Pancreas (tissue), 10 donors: ENCODE results near the gene FXYD4. TPM values are rescaled to one million over a fixed set of nuclear protein-coding genes. Genes with fewer than 3 reads are reported as not detected.

ENCODE experiments used
- ATAC-seq, 4 donors: fragments of 200-7000 bp; cut with Tn5 transposase; one replicate each; pipeline versions ENCODE4 v1.8.0 to v1.9.1; 2020; ENCODE audit warnings: mild to moderate bottlenecking in 4 of 4, moderate library complexity in 4 of 4
- DNase-seq, 6 donors: peaks; one replicate each; pipeline ENCODE4 v3.0.0-alpha.2; 2020
- FAIRE-seq: peaks from 2 replicates; lab custom pipeline; 2012; peaks lifted over from hg19 to GRCh38; lab: Jason Lieb, UNC
- H3K27ac ChIP-seq, 4 donors: fragments of 200-600 bp; sonication (generic); 1 replicate in 3 of 4; 2 replicates in 1 of 4; pipeline versions ENCODE4 v1.5.0 to v1.8.0; 2020
- H3K27me3 ChIP-seq, 4 donors: fragments of 200-600 bp; one replicate each; pipeline ENCODE4 v1.8.0; 2021
- H3K36me3 ChIP-seq, 3 donors: fragments of 200-600 bp; sonication (generic) in 1 of 3; one replicate each; pipeline versions ENCODE4 v1.5.0 to v1.8.0; 2020 to 2021
- H3K4me1 ChIP-seq, 3 donors: fragments of 200-600 bp; one replicate each; pipeline ENCODE4 v1.8.0; 2021
- H3K4me3 ChIP-seq, 4 donors: fragments of 200-600 bp; sonication (generic) in 2 of 4; one replicate each; pipeline versions ENCODE4 v1.5.0 to v1.8.0; 2020 to 2021
- H3K9me3 ChIP-seq, 4 donors: fragments of 200-600 bp; one replicate each; pipeline ENCODE4 v1.8.0; 2021
- WGBS, 2 donors: extraction: QIAGEN DNeasy Blood & Tissue Kit; methylation state at CpG; one replicate each; pipeline ENCODE4 v1.1.7; 2013; 5-methylcytosine and 5-hydroxymethylcytosine counted together
- intact Hi-C, 3 donors: fragments of 100-400 bp; cut with DNase I; formaldehyde crosslinking; loops; one replicate each; pipeline versions ENCODE4 v1.11.1 to v1.14.2; 2022
- polyA plus RNA-seq, 2 donors: library from polyadenylated mRNA; stranded (reverse); fragments of 200-250 nt; gene quantifications; one replicate each; pipeline ENCODE4 v1.2.3, GENCODE V29; 2013
- total RNA-seq, 6 donors: library from RNA; stranded (reverse); fragmentation: NEBNext Ultra II Directional in 4 of 6; extraction: Animal tissue kit (Norgen Biotek cat#: 25700) in 4 of 6; gene quantifications; one replicate each; pipeline versions ENCODE4 v1.2.1 to v1.2.4, GENCODE V29; 2021 to 2023
- TF ChIP-seq, protein P1 (sequence below), 4 donors: fragments of 200-600 bp; sonication (generic) in 3 of 4; IDR thresholded peaks; one replicate each; pipeline versions ENCODE4 v1.5.0 to v1.8.0; 2021; ENCODE audit warnings: antibody characterized with exemption in 4 of 4
- donor health status: healthy with polysubstance abuse.
- donor health status: DM: no; HTN: no; CAD: no; lungs with moderate emphysema.
- donor health status: DM: no; HTN: no; CAD: no.
- donor health status: control.
- donor health status: control.
- donor health status: Bipolar disorder and iron deficiency.
- donor health status: DM: yes; HTN: yes; CAD: no.
- donor health status: DM: no; HTN: no; CAD: no.
- donor health status: DM: no; HTN: no; CAD: no.
- donor health status: DM: yes; HTN: yes; CAD: no.

Gene FXYD4
- total and polyA plus RNA-seq, 8 donors: 0.28 to 0.31 TPM; not detected in 6

DNA sequence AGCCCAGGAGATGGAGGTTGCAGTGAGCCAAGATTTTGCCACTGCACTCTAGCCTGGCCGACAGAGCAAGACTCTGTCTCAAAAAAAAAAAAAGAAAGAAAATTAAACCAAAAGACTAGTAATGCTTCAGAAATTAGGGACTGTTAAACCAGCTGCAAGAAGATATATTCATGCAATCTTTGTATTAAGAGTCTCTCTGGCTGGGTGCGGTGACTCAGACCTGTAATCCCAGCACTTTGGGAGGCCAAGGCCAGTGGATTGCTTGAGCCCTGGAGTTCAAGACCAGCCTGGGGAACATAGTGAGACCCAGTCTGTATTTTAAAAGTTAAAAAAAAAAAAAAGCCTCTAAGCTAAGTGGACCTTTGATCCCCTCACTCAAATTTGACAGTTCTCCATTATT lies 40.1 kb downstream of the FXYD4 start:
- Histone ChIP-seq H3K36me3 (no peaks in the 10 kb centered on the region), H3K27me3 (no peaks in the 10 kb centered on the region), H3K9me3 (no peaks in the 10 kb centered on the region), H3K4me3 (no peak overlapping the region), H3K4me1 (no peaks in the 10 kb centered on the region), H3K27ac (no peak overlapping the region)
- ATAC-seq: no peak
- no peak for DNase-seq
- intact Hi-C loops: no loop called here
- TF ChIP-seq, protein P1, sequence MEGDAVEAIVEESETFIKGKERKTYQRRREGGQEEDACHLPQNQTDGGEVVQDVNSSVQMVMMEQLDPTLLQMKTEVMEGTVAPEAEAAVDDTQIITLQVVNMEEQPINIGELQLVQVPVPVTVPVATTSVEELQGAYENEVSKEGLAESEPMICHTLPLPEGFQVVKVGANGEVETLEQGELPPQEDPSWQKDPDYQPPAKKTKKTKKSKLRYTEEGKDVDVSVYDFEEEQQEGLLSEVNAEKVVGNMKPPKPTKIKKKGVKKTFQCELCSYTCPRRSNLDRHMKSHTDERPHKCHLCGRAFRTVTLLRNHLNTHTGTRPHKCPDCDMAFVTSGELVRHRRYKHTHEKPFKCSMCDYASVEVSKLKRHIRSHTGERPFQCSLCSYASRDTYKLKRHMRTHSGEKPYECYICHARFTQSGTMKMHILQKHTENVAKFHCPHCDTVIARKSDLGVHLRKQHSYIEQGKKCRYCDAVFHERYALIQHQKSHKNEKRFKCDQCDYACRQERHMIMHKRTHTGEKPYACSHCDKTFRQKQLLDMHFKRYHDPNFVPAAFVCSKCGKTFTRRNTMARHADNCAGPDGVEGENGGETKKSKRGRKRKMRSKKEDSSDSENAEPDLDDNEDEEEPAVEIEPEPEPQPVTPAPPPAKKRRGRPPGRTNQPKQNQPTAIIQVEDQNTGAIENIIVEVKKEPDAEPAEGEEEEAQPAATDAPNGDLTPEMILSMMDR (IDR thresholded peaks at IDR 0.05): no peak
- no peak for FAIRE-seq
- 86 to 91% methylated on average over 2 of the region's 2 CpGs for WGBS, 2 donors

DNA sequence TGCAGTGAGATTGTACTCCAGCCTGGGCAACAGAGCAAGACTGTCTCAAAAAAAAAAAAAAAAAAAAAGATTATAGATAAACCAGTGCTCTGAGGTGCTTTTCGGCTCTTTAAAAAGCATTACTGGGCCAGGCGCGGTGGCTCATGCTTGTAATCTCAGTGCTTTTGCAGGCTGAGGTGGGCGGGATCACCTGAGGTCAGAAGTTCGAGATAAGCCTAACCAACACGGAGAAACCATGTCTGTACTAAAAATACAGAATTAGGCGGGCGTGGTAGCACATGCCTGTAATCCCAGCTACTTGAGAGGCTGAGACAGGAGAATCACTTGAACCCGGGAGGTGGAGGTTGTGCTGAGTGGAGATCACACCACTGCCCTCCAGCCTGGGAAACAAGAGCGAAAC lies 44.1 kb downstream of the FXYD4 start:
- FAIRE-seq: no peak
- Histone ChIP-seq H3K27me3 (no peaks in the 10 kb centered on the region), H3K36me3 (no peaks in the 10 kb centered on the region), H3K9me3 (no peaks in the 10 kb centered on the region), H3K4me1 (no peaks in the 10 kb centered on the region), H3K27ac (no peak overlapping the region), H3K4me3 (no peak overlapping the region)
- TF ChIP-seq, protein P1 (IDR thresholded peaks at IDR 0.05): no peak
- WGBS, 2 donors: 83 to 86% methylated on average over 10 of the region's 10 CpGs
- no peak for DNase-seq
- ATAC-seq: no peak
- intact Hi-C loops: no loop called here

DNA sequence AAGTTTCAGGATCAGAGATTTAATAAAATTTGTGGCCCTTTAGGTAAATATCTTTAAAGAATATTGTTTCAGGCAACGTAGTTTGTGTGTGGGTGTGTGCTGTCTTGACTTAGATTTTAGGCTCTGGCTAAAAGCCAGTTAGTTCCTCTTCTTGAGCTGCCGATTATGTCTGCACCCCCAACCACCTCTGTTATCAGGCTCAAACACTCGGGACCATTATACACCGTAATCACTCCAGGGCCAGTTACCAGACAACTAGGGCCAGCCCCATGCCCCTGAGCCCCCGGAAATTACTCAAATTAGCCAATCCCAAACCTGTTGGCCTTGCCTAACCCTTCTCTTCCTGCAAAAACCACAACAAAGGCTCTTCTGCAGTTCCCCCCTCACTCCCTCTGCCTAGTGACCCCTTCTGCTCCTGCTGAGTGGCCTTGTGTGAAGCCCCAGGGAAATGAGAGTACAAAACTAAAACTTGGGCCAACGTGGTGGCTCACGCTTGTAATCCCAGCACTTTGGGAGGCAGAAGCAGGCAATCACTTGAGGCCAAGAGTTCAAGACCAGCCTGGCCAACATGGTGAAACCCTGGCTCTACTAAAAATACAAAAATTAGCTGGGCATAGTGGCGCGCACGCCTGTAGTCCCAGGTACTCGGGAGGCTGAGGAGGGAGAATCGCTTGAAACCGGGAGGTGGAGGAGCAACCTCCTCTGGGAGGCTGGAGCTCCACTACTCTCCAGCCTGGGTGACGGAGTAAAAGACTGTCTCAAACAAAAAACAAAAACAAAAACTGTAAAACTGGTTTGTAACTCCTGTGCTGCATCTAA lies 46.7 kb downstream of the FXYD4 start:
- Histone ChIP-seq H3K27me3 (no peaks in the 10 kb centered on the region), H3K4me3 (no peak overlapping the region), H3K9me3 (no peaks in the 10 kb centered on the region), H3K27ac (no peak overlapping the region), H3K36me3 (no peaks in the 10 kb centered on the region), H3K4me1 (peaks cover 0 to 5% (median 0%) of the 10 kb centered on the region in 3 donors)
- no peak for FAIRE-seq
- no peak for ATAC-seq
- TF ChIP-seq, protein P1 (IDR thresholded peaks at IDR 0.05): no peak
- intact Hi-C loops: no loop called here
- WGBS, 2 donors: 78 to 79% methylated on average over 14 of the region's 14 CpGs
- no peak for DNase-seq

DNA sequence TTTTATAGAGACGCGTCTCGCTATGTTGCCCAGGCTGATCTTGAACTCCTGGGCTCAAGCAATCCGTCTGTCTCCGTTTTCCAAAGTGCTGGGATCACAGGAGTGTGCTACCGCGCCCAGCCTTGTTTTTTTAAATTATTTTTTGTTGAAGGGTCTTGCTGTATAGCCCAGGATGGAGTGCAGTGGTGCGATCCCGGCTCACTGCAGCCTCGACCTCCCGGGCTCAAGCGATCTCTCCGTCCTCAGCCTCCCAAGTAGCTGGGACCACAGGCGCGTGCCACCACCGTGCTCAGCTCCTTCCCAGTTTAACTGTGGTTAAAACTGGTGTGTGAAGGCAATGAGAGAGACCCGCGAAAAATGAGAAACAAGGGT lies 48.5 kb downstream of the FXYD4 start:
- intact Hi-C loops: no loop called here
- H3K36me3 ChIP-seq: no peaks in the 10 kb centered on the region
- H3K27ac ChIP-seq: peak overlapping the region; percentile 93 to 99 (median 98)
- no peak for DNase-seq
- WGBS, 2 donors: 65 to 71% methylated on average over 18 of the region's 18 CpGs
- no peaks in the 10 kb centered on the region for H3K27me3 ChIP-seq
- H3K4me3 ChIP-seq: peak overlapping the region; percentile 46 to 66 (median 54)
- TF ChIP-seq, protein P1 (IDR thresholded peaks at IDR 0.05): no peak
- ATAC-seq: peak in 1 of 4 donors; percentile 8
- no peak for FAIRE-seq
- H3K9me3 ChIP-seq: no peaks in the 10 kb centered on the region
- peaks cover 0 to 5% (median 0%) of the 10 kb centered on the region in 3 donors for H3K4me1 ChIP-seq
